GM18502 (cell line): Measurements from ENCODE around the gene DDX6.
"Not testable (repeated sequence)": the region's sequence is repeated elsewhere in the genome, so short reads cannot be mapped to it uniquely, and the experiment has no call there.

Experiments
- ATAC-seq: cut with Tn5 transposase; IDR thresholded peaks from one replicate; pipeline ENCODE4 v1.9.1; 2021; ENCODE audit warnings: mild to moderate bottlenecking; ENCODE audit not compliant: unreplicated experiment, poor library complexity

Gene DDX6

DNA sequence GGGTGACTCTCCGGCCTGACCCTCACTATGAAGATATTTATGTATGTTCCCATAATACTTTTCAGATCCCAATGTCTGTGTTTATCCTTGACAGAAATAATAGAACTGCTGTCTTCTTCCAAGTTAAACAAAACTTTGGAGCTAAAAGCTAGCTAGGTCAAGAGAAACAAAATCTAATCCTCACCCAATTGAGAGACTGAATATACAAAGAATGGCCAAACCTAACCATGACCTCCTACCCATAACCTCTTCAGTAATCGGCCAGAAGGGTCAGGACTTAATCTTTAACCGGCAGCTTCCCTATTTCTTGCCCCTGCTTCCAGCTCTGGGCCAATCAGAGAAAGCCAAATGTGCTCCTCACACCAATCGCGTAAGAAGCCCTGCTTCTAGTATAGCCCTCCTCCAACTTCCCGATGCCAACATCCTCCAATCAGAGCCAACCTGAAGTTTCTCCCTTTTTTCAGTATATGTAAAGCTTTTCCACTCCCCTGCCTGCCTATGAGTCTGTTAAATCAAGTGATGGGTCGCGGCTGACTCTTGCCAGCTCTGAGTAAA lies 1.7 kb upstream of the DDX6 start:
- peak; percentile 60 for ATAC-seq

DNA sequence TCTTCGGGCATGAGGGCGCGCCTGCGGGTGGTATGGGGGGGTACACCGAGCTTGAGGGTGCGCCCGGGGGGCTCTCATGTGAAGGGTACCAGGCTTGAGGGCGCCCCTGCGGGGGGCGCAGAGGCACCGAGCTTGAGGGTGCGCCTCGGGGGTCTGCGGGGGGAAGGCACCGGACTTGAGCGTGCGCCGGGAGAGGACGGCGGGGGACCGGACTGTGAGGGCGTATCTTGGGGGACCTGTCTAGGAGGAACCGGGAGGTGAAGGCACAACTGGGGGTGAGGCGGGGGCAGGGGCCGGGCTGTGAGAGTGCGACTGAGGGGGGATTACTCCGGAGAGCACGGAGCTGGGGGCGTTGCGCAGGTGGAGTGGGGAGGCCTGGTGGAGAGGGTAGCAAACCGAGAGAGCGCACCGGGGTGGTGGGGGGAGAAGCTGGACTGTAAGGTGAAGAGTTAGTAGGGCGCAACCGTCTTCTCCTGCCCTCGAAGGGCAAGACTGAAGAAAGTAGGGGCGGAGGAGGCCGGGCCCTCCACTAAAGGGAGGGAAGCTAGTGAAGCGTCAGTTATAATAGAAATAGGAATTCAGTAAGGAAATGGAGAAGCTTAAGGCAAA lies 1.1 kb upstream of the DDX6 start:
- ATAC-seq = no peak

DNA sequence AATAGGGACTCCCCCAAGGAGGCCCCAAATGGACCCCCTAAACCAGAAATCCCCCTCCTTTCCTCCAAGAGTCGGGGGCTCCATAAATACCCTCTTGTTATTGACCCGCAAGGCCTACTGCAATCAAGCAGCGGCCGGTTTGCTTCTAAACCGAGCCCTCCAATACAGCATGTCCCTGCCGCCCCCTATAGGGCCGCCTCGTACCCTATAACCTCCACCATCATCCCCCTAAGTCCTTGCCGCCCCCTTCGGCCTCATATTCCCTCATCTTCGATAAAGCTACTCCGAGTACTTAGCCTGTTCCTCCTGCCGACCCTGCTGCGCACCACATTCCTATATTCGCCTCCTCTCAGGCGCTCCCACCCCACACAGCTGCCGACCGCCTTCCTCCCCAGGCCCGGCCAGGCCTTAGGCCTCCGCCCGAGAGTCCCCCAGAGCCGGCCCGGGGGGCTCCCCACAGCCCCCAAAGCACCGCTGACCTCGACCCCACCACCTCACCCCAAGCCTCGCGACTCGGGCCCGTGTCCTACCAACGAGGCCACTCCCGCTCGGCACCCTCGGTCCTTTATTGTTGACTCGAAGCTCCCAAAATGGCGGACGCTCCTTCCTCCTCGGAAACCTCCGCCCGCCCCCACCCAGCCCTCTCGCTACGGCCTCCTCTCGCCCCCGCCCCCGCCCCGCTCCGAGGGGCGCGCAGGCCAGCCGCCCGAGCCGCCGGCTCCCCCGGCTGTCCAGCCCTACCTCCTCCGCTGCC lies 430 bp downstream of the DDX6 start:
- peak; percentile 34 for ATAC-seq

DNA sequence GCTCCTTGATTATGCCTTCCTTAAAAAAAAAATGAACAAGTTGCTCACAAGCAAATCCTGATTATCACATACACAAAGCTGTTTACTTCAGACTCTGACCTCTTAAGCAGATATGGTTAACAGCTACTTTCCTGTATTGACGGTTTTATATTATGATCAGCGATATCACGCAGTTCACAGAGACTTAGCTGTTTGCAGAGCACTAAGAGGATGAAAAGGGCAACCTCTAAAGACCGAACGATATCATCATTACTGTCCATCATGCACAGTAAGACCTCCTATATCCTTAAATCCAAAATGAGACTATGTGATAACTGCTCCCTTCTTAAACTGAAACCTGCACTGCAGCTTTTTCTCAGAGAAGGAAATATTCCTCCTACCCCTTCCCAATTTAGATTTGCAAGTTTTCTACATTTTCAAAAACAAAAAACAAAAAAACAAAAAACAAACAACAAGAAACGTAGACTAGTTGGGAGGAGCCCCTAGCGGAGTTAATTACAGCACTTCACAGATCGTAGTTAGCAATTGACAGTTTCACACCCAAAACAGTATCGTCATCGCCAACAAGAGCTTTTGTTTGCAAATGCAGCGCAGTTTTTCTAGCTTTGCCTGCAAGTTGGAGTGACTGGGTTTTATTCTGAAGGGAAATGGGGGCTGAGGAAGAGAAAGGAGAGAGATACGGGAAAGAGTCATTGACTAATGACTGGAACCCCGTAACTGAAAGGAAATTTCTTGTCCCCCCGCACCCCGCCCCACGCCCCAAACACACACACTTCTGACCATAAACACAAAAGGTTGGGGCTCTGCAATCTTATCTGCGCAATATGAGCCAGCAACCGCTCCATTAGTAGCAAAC lies 1.2 kb downstream of the DDX6 start:
- ATAC-seq = peak; percentile 2

DNA sequence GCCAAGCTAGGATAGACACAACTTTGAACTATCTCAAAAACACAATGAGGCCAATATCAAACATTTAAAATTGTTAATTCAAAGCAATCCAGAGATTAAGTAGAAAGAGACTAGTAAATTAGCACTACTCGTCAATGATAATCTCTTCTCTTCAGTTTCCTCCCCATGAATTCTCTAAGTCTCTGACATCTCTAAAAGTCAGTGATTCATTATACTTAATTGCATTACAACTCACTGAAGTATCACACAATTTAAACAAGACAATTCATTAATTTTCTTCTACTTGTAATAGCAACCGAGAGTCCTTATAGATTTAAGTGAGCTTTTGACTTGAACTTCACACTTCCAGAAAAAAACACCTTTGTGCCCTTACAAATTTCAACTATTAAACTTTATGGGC lies 4.3 kb downstream of the DDX6 start:
- ATAC-seq = no peak

DNA sequence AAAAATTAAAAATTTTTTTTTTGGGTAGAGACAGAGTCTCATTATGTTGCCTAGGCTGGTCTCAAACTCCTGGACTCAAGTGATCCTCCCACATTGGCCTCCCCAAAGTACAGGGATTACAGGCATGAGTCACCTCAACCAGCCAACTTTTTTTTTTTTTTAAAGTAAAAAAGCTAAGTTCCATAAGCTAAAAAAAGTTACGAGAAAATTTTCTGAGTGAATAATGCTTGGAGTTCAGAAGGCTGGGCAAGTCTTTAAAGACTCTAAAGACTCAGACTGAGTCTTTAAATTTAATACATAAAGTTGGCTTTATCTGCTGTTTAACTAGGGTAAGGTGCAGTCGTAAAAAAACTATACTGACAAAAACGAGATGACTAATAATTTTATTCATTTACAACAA lies 5.6 kb downstream of the DDX6 start:
- ATAC-seq = no peak

DNA sequence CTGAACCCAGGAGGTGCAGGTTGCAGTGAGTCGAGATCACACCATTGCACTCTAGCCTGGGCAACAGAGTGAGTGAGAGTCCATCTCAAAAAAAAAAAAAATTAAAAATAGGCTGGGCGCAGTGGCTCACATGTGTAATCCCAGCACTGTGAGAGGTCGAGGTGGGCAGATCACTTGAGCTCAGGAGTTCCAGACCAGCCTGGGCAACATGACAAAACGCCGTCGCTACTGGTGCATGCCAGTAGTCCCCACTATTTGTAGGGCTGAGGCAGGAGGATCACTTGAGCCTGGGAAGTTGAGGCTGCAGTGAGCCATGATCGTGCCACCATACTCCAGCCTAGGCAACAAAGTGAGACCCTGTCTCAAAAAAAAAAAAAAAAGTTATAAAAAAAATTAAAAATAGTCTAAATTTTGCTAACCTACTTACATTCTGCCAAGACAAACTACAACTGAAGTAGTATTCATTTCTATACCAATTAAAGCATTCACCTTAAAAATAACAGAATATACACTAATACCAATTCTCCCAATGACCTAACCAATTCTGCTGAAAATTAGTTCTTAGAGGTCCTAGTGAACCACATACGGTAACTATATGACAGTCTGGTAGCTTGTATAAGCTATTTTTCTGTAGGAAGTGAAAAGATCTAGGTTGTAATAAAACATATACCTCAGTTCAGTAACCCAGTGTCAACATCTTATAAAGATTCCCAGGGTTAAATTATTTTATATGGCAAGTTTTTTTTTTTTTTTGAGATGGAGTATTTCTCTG lies 7.1 kb downstream of the DDX6 start:
- no peak for ATAC-seq

DNA sequence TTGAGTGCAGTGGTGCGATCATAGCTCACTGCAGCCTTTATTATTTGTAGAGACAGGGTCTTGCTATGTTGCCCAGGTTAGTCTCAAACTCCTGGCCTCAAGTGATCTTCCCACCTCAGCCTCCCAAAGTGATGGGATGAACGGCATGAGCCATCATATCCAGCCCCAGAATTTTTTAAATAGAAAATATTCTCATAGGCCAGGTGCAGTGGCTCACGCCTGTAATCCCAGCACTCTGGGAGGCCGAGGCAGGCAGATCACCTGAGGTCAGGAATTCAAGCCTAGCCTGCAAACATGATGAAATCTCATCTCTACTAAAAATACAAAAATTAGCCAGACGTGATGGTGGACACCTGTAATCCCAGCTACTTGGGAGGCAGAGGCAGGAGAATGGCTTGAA lies 7.6 kb downstream of the DDX6 start:
- not testable (repeated sequence) for ATAC-seq

DNA sequence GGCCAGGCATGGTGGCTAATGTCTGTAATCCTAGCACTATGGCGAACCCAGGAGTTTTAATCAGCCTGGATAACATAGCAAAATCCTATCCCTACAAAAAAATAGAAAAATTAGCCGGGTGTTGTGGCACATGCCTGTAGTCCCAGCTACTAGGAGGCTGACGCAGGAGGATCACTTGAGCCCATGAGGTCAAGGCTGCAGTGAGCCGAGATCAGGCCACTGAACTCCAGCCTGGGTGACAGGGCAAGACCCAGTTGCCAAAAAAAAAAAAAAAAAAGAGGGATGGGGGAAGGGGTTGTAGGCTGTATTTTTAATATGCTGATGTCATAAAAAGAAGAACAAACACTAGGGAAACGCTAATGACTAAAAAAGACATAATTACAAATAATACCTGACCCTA lies 12.1 kb downstream of the DDX6 start:
- no peak for ATAC-seq

DNA sequence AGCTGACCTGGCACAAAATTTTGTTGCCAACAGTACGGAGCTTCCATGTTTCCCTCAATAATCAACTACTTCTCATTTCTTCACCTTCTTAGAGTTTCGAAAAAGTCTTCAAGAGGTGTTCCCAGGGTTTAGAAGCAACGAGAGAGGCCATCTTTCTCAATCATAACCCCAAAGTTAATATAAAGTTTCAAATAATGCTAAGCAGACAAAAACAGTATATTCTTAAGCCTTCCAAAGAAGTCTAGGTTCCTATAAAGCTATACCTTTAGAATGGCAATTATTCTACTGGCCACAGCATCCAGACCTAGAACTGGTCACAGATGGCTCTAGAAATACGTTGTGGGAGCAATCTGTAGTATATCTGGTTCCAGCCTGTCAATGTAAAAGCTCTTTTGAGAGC lies 16.9 kb downstream of the DDX6 start:
- no peak for ATAC-seq

DNA sequence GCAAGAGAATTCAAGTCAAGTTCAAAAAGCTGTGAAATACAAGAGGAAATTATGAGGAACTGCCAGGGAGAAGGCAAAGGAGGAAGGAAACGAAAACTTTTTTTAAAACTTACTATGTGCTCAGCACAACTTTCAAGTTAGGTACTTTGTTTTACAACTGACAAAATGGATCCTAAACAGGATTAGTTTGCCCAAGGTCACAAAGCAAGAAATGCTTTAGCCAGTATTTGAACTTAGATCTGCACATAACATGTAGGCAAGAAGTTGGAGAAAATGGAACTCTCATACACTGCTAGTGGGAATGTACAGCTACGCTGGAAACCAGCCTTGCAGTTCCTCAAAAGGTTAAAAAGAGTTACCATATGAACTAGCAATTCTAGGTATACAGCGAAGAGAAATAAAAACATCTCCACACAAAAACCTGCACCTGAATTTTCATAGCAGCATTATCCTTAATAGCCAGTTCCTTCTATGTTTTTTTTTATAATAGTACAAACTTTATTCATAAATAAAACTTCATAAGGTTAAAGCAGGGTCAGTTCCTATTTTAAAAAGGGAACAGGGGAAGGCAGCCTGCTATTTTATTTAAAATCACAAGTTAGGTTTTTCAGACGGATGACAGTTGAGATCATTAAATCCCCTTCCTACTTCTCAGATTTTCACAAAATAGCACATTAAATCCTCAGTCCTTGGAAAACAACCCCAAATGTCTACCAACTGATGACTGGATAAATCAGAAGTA lies 19.2 kb downstream of the DDX6 start:
- ATAC-seq = no peak

DNA sequence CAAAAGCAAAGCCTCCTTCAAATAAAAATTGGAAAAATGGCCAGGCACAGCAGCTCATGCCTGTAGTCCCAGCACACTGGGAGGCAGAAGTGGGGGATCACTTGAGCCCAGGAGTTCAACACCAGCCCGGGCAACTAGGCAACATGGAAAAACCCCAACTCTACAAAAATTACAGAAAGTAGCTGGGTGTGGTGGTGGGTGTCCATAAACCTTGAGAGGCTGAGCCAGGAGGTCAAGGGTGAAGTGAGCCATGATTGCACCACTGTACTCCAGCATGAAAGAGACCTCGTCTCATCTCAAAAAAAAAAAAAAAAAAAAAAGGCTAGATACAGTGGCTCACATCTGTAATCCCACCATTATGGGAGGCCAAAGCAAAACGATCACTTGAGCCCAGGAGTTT lies 22.3 kb downstream of the DDX6 start:
- no peak for ATAC-seq

DNA sequence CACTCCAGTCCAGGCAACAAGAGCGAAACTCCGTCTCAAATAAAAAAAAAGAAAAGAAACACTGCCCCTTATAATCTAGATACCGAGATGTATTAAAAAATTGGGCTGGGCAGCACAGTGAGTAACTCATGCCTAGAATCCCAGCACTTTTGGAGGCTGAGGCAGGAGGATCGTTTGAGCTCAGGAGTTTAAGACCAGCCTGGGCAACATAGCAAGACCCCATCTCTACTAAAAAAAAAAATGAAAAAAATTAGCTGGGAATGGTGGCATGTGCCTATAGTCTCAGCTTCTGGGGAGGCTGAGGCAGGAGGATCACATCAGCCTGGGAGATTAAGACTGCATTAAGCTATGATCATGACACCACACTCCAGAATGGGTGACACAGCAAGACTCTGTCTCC lies 24.9 kb downstream of the DDX6 start:
- no peak for ATAC-seq

DNA sequence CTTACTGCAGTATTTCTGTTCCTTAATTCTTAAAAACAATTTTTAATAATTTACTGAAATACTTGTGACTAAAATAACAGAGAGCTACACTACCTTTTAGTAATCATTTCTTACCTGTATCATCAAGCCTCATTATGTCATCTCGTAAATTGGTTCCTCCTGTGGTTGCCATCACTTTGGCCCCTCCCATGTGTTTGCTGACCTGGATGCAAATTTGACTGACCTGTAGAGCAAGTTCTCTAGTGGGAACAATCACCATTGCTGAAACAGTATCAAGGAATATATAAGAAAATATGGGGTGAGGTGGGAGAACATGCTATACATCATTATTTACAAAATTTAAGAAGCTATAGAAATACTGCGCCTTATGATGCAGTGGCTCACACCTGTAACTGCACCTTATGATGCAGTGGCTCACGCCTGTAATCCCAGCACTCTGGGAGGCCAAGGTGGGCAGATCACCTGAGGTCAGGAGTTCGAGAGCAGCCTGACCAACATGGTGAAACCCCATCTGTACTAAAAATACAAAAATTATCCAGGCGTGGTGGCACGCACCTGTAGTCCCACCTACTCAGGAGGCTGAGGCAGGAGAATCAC lies 25.8 kb downstream of the DDX6 start:
- not testable (repeated sequence) for ATAC-seq

DNA sequence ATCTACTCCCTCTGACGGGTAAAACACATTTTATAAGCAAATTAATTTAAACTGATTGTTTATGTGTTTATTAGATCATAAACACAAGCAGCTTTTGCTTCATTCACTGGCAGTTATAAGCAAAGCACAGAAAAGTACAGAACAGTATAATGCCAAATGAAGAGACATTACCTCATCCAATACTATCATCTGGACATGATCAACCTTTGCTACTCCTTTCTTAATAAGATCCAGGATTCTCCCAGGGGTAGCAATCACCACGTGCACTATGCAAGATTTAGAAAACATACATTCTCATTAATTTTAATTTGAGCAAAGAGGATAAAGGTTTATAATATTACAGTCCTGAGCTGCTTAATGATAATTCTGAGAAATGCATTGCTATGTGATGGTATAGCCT lies 27.9 kb downstream of the DDX6 start:
- no peak for ATAC-seq

DNA sequence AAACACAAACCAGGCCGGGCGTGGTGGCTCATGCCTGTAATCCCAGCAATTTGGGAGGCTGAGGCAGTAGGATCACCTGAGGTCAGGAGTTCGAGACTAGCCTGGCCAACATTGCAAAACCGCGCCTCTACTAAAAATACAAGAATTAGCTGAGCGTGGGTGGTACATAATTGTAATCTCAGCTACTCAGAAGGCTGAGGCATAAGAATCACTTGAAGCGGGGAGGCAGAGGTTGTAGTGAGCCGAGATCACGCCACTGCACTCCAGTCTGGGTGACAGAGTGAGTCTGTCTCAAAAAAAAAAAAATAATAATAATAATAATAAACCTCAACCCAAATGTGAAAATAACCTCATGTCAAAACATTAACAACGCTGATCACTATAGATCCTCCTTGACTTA lies 29.0 kb downstream of the DDX6 start:
- not testable (repeated sequence) for ATAC-seq

DNA sequence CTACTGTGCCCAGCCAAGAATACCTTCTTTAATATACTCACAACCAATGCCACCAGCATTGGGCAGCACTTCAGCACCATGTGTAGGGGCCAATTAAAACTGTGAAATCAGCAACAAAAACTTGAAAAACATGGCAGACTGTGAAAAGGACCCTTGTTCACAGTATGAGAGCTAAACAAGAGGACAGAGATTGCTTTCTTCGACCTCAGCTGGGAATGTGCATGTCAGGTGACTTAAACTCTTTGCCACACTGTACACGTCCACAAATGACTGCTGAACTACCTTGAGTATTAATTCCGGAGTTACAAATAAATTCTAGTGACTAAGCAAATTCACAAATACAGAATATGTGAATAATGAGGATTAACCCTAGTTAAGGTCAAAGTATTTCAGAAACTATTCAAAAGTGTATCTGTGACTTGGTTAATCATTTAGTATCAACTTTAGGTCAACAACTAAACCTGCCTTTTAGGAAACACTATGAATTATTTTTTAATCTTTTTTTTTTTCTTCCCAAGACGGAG lies 33.0 kb downstream of the DDX6 start:
- no peak for ATAC-seq

DNA sequence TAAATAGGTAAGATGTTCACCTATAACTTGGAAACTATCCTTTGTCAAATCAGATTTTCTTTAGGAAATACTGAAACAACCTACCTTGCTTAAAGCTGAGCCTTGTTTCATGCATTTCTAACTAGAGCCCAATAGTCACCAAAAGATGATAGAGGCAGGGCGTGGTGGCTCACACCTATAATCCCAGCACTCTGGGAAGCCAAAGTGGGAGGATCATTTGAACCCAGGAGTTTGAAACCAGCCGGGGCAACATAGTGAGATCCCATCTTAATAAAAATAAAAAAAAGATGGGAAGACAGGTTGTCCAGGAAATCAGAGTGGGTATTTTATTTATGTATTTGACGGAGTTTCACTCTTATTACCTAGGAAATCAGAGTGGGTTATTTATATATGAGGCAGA lies 38.3 kb downstream of the DDX6 start:
- ATAC-seq = no peak

DNA sequence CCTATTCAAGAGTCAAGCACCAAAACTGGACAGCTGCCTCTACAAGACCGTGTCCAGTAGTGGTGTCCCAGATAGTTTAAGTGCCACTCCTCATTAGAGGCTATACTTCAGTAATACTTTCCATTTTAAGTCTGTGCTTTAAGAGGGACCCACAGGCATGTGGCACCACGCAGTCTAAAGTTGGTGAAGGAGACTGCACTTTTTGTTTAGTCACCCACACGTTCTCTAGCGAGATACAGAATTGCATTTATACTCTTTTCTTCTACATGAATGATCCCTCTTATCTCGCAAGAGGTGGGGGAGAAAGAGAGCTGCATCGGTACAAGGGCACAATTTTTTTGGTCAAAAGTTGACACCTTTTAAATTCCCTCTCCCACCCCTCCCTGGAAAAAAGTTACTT lies 41.5 kb downstream of the DDX6 start:
- no peak for ATAC-seq
